C4-2B (cell line): ENCODE data around the gene PDSS2.

ENCODE experiments used
- H3K27ac ChIP-seq: fragments of 450-650 bp; 2 replicates; pipeline ENCODE4 v1.5.1; 2017
- CTCF ChIP-seq: fragments of 450-650 bp; conservative IDR thresholded peaks from 2 replicates; pipeline ENCODE4 v1.5.1; 2017; ENCODE audit warnings: mild to moderate bottlenecking
- ZFX ChIP-seq: fragments of 450-650 bp; IDR thresholded peaks from 2 replicates; pipeline ENCODE4 v1.6.1; 2017

The PDSS2 gene

DNA sequence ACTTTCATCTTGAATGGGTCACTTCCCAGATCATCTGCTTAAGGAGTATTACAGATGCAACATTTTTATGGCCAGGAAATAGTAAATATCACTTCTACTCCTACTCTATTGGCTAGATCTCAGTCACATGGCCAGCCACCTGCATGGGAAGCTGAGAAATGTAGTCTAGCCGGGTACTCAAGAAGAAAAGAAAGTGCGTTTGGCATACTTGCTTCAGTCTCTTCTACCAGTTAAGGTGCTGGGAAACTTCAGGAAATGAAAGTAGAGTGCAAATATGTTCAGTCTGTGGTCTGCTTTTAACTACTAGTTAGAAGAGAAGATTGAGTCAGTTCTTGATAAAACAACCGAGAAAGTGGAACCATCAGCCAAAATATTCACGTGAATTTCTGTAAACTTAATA is 129.2 kb downstream of the PDSS2 start:
- TF ChIP-seq CTCF (no peak), ZFX (no peak)

DNA sequence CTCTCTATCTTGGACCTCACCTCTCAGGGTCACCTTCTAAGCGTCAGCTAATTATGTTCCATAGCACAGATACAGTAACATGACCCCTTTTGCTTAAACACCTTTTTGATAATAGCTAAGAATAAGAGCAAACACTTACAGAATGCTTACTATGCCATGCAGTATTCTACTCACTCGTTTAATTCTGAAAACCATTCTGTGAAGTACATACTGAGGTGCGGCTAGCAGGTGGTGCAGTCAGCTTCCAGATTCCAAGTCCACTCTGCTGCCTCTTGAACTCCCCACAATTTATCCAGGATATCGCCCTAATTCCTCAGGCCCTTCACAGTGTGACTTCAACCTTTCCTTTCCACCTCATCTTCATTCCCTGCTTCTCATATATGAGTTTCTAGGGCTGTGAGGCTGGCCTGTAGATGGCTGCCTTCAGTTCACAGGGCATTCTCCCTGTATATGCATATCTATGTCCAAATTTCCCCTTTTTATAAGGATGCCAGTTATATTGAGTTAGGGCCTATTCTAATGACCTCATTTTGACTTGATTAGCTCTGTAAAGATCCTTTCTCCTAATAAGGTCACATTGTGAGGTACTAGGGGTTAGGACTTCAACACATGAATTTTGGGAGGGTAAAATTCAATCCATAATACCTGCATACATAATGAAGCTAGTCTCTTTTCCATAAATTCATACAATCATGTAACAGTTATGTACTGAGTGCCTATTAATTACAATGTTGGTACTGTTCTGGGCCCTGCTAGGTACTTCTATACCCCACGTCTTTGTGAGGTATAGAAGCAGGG is 130.1 kb downstream of the PDSS2 start:
- TF ChIP-seq CTCF (no peak), ZFX (no peak)
- H3K27ac ChIP-seq = no peak overlapping the region

More for the DNA sequence above, 129.2 kb downstream of the PDSS2 start:
- no peak overlapping the region for H3K27ac ChIP-seq

DNA sequence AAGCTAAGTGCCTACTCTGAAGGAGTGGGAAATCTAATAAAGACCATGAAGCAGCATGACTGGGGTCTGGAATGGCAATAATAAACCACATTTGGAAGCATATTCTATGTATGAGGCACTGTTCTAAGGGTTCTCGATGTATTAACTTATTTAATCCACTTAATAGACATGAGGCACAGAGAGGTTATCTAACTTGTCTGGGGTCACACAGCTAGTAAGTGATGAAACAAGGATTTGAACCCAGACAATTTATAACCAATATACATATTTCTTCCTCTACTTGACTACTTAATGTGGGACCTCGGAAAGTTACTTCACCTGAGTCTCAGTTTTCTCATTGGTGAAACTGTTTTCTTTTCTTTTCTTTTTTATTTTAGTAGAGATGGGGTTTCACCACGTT is 131.3 kb downstream of the PDSS2 start:
- TF ChIP-seq CTCF = no peak
- no peak for TF ChIP-seq ZFX
- H3K27ac ChIP-seq = no peak overlapping the region

GRCh38 chr6:107323133-107323785 is 136.1 kb downstream of the PDSS2 start:
- no peak overlapping the region for H3K27ac ChIP-seq

GRCh38 chr6:107321793-107322192 is 137.6 kb downstream of the PDSS2 start:
- TF ChIP-seq CTCF (no peak), ZFX (no peak)
- no peak overlapping the region for H3K27ac ChIP-seq

More at GRCh38 chr6:107323133-107323785, 136.1 kb downstream of the PDSS2 start:
- TF ChIP-seq CTCF (no peak), ZFX (no peak)

- no peak for TF ChIP-seq CTCF
- TF ChIP-seq ZFX = no peak
- no peak overlapping the region for H3K27ac ChIP-seq
These were observed 139.3 kb downstream of the PDSS2 start for GRCh38 chr6:107319906-107320530.

- TF ChIP-seq ZFX (no peak), CTCF (peak; percentile 86)
- no peak overlapping the region for H3K27ac ChIP-seq
These were observed 141.1 kb downstream of the PDSS2 start for GRCh38 chr6:107318100-107318736.
